Caco-2 (cell line): ENCODE results near the gene SMARCA2. TPM values are rescaled to one million over a fixed set of nuclear protein-coding genes. Genes with fewer than 3 reads are reported as not detected.

Experiments
- BruUV-seq: library from RNA; stranded (reverse); fragments of 400-500 nt; replicated peaks from 2 replicates; lab custom pipeline; 2021; lab: Mats Ljungman, UMichigan
- CTCF ChIA-PET: fragments of 300-600 bp; sonication (Branson Sonifier 250); formaldehyde crosslinking; loops from one replicate; lab custom pipeline; 2022; ENCODE audit warnings: antibody characterized with exemption; lab: Charles Lee
- POLR2A ChIA-PET: fragments of 300-600 bp; sonication (Branson Sonifier 250); formaldehyde crosslinking; loops from one replicate; lab custom pipeline; 2022; ENCODE audit warnings: antibody characterized with exemption; lab: Charles Lee
- DNase-seq, 2 experiments: peaks; one replicate each; pipeline versions ENCODE4 v3.0.0 to v3.0.0-alpha.2; 2020 to 2022
- H3K27me3 ChIP-seq: replicated peaks from 2 replicates; pipeline ENCODE4 v1.6.0; 2011; ENCODE audit warnings: low read length; ENCODE audit not compliant: control insufficient read depth, insufficient read depth
- H3K36me3 ChIP-seq: 2 replicates; pipeline ENCODE4 v1.5.1; 2011; ENCODE audit warnings: low read length; ENCODE audit not compliant: control insufficient read depth, insufficient read depth
- H3K4me1 ChIP-seq: fragments of 250-450 bp; sonication (Bioruptor Pico); 2 replicates; pipeline ENCODE4 v1.5.1; 2020; ENCODE audit warnings: mild to moderate bottlenecking
- H3K4me3 ChIP-seq: 2 replicates; pipeline ENCODE4 v1.5.1; 2011; ENCODE audit warnings: low read depth, mild to moderate bottlenecking, control low read depth, low read length
- H3K9me3 ChIP-seq: fragments of 250-450 bp; sonication (Bioruptor Pico); 2 replicates; pipeline ENCODE4 v1.5.1; 2020; ENCODE audit warnings: mild to moderate bottlenecking, moderate library complexity
- H3K27ac Mint-ChIP-seq: one replicate; pipeline ENCODE4 v1.8.0; 2022; ENCODE audit warnings: mixed read lengths; ENCODE audit not compliant: unreplicated experiment
- H3K27me3 Mint-ChIP-seq: one replicate; pipeline ENCODE4 v1.8.0; 2022; ENCODE audit warnings: mixed read lengths; ENCODE audit not compliant: insufficient read depth, unreplicated experiment
- H3K36me3 Mint-ChIP-seq: one replicate; pipeline ENCODE4 v1.8.0; 2022; ENCODE audit warnings: mild to moderate bottlenecking, mixed read lengths; ENCODE audit not compliant: insufficient read depth, unreplicated experiment
- H3K4me1 Mint-ChIP-seq: one replicate; pipeline ENCODE4 v1.8.0; 2022; ENCODE audit warnings: low read depth, mixed read lengths; ENCODE audit not compliant: unreplicated experiment
- H3K4me3 Mint-ChIP-seq: one replicate; pipeline ENCODE4 v1.8.0; 2022; ENCODE audit warnings: mild to moderate bottlenecking, moderate library complexity, mixed read lengths; ENCODE audit not compliant: unreplicated experiment
- H3K9me3 Mint-ChIP-seq: one replicate; pipeline ENCODE4 v1.8.0; 2022; ENCODE audit warnings: mixed read lengths; ENCODE audit not compliant: unreplicated experiment
- intact Hi-C: fragments of 100-400 bp; cut with micrococcal nuclease; formaldehyde crosslinking; loops from one replicate; pipeline ENCODE4 v1.10.0; 2022; ENCODE audit not compliant: unreplicated experiment
- total RNA-seq: library from RNA; stranded (reverse); gene quantifications from 2 replicates; pipeline ENCODE4 v1.2.3, GENCODE V29; 2022
- TF ChIP-seq, protein P1 (sequence below), 2 experiments: fragments of 200-600 bp in 1 of 2; IDR thresholded peaks; 1 replicate in 1 of 2; 2 replicates in 1 of 2; pipeline versions ENCODE4 v1.5.1 to v1.8.0; 2011 to 2022; ENCODE audit warnings: antibody characterized with exemption in 1 of 2, control low read depth in 1 of 2, inconsistent platforms in 1 of 2, low read depth in 1 of 2, low read length in 1 of 2, mild to moderate bottlenecking in 1 of 2, moderate library complexity in 1 of 2; ENCODE audit not compliant: insufficient read depth in 1 of 2, severe bottlenecking in 1 of 2, unreplicated experiment in 1 of 2

The SMARCA2 gene
- total RNA-seq, 1 experiment from 2014 or later: 13.5 TPM

DNA sequence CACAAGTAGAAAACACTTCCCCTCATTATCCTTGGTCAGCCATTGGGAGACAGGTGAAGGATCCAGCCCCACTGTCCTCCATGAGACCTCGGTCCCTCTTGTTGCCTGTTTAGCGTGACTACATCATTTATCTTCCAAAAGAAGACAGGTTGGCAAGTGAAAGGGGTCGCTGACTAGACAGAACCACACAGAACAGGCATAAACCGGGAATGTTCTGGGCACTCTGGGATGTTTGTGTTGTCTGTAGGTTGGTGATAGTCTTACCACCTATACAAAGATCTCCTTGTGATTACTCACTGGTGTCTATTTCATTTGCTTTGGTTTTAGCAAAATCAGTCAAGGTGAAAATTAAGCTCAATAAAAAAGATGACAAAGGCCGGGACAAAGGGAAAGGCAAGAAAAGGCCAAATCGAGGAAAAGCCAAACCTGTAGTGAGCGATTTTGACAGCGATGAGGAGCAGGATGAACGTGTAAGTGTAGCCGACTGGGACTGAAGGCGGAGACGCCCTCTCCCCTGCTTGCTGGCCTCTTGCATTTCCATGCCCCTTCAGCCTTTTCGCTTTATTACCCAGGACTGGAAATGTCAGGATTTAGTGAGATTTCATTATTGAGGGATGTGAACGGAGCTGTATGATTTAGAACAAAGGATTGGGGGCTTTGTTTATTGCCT is 175.9 kb downstream of the SMARCA2 start:
- H3K27me3 ChIP-seq: no peaks in the 10 kb centered on the region
- no peak overlapping the region for H3K4me3 Mint-ChIP-seq
- H3K9me3 Mint-ChIP-seq: no peaks in the 10 kb centered on the region
- no peaks in the 10 kb centered on the region for H3K36me3 ChIP-seq
- CTCF ChIA-PET: no interaction called here
- BruUV-seq: no TSS peak
- TF ChIP-seq, protein P1, sequence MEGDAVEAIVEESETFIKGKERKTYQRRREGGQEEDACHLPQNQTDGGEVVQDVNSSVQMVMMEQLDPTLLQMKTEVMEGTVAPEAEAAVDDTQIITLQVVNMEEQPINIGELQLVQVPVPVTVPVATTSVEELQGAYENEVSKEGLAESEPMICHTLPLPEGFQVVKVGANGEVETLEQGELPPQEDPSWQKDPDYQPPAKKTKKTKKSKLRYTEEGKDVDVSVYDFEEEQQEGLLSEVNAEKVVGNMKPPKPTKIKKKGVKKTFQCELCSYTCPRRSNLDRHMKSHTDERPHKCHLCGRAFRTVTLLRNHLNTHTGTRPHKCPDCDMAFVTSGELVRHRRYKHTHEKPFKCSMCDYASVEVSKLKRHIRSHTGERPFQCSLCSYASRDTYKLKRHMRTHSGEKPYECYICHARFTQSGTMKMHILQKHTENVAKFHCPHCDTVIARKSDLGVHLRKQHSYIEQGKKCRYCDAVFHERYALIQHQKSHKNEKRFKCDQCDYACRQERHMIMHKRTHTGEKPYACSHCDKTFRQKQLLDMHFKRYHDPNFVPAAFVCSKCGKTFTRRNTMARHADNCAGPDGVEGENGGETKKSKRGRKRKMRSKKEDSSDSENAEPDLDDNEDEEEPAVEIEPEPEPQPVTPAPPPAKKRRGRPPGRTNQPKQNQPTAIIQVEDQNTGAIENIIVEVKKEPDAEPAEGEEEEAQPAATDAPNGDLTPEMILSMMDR (IDR thresholded peaks at IDR 0.05; ENCODE audit: insufficient read depth in 1 of 2, low read depth in 1 of 2, low read length in 1 of 2, severe bottlenecking in 1 of 2, unreplicated experiment in 1 of 2): no peak
- no peaks in the 10 kb centered on the region for H3K4me1 ChIP-seq
- intact Hi-C loops: no loop called here
- POLR2A ChIA-PET: no interaction called here
- H3K36me3 Mint-ChIP-seq: no peaks in the 10 kb centered on the region
- peaks cover 8% of the 10 kb centered on the region for H3K27me3 Mint-ChIP-seq
- no peak for DNase-seq
- H3K4me1 Mint-ChIP-seq: peaks cover 4% of the 10 kb centered on the region
- H3K9me3 ChIP-seq: no peaks in the 10 kb centered on the region
- no peak overlapping the region for H3K4me3 ChIP-seq
- no peak overlapping the region for H3K27ac Mint-ChIP-seq

DNA sequence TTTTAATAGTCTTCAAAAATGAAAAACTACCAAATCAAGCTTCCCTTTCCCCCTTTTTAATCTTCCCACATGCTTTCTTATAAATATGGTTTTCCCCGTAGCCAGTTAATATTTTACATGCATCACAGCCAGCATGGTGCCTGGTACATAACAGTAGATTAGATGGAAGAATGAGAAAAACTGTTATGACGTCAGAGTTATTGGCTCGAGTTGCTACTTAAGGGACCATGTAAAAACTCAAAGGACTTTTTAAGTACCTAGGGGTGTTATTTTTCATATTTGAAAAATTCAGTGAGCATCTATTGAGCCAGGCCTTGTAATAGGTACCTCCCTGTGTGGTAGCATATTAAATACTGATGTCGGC is 176.4 kb downstream of the SMARCA2 start:
- no peaks in the 10 kb centered on the region for H3K27me3 ChIP-seq
- ChIA-PET CTCF (no interaction called here), POLR2A (no interaction called here)
- H3K4me1 ChIP-seq: no peaks in the 10 kb centered on the region
- intact Hi-C loops: no loop called here
- Mint-ChIP-seq H3K27me3 (peaks cover 8% of the 10 kb centered on the region), H3K9me3 (no peaks in the 10 kb centered on the region), H3K27ac (no peak overlapping the region), H3K4me3 (no peak overlapping the region), H3K4me1 (peaks cover 4% of the 10 kb centered on the region), H3K36me3 (no peaks in the 10 kb centered on the region)
- TF ChIP-seq, protein P1 (IDR thresholded peaks at IDR 0.05; ENCODE audit: insufficient read depth in 1 of 2, low read depth in 1 of 2, low read length in 1 of 2, severe bottlenecking in 1 of 2, unreplicated experiment in 1 of 2): no peak
- H3K9me3 ChIP-seq: no peaks in the 10 kb centered on the region
- BruUV-seq: no TSS peak
- no peaks in the 10 kb centered on the region for H3K36me3 ChIP-seq
- no peak for DNase-seq
- no peak overlapping the region for H3K4me3 ChIP-seq

DNA sequence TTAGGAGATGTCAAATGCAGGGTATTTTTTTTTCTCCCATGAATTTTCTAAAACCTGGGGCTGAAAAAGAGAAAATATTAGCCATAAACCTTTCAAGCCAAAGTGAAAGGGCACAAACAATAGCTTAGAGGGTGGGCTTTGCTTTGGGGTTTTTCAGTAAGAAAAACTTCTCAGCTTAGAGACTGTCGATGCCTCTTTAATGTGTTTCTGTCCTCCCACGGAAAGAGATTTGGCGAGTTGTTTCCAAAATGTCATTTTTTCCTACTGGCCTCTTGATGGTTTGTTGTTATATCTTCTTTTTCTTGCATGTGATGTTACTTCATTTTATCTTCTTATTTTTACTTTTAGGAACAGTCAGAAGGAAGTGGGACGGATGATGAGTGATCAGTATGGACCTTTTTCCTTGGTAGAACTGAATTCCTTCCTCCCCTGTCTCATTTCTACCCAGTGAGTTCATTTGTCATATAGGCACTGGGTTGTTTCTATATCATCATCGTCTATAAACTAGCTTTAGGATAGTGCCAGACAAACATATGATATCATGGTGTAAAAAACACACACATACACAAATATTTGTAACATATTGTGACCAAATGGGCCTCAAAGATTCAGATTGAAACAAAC is 177.3 kb downstream of the SMARCA2 start:
- H3K4me1 Mint-ChIP-seq: peaks cover 4% of the 10 kb centered on the region
- Histone ChIP-seq H3K4me1 (no peaks in the 10 kb centered on the region), H3K36me3 (no peaks in the 10 kb centered on the region), H3K4me3 (no peak overlapping the region), H3K9me3 (no peaks in the 10 kb centered on the region), H3K27me3 (no peaks in the 10 kb centered on the region)
- no peaks in the 10 kb centered on the region for H3K9me3 Mint-ChIP-seq
- BruUV-seq: no TSS peak
- no peak overlapping the region for H3K27ac Mint-ChIP-seq
- H3K4me3 Mint-ChIP-seq: no peak overlapping the region
- intact Hi-C loops: no loop called here
- CTCF ChIA-PET: no interaction called here
- TF ChIP-seq, protein P1 (IDR thresholded peaks at IDR 0.05; ENCODE audit: insufficient read depth in 1 of 2, low read depth in 1 of 2, low read length in 1 of 2, severe bottlenecking in 1 of 2, unreplicated experiment in 1 of 2): no peak
- no peaks in the 10 kb centered on the region for H3K36me3 Mint-ChIP-seq
- POLR2A ChIA-PET: no interaction called here
- no peak for DNase-seq
- H3K27me3 Mint-ChIP-seq: peaks cover 8% of the 10 kb centered on the region
